ENCODE results near the gene NDUFS8. TPM values are rescaled to one million over a fixed set of nuclear protein-coding genes. Genes with fewer than 3 reads are reported as not detected.

Gene NDUFS8
- total RNA-seq, 2 experiments from 2014 or later = 112 to 128 TPM

GRCh38 chr11:68057807-68058206 is 27.3 kb downstream of the NDUFS8 start:
- CTCF ChIA-PET = no interaction called here
- no peak overlapping the region for H3K27ac Mint-ChIP-seq
- POLR2A ChIA-PET = no interaction called here
- no peak overlapping the region for H3K4me3 Mint-ChIP-seq
- H3K9me3 Mint-ChIP-seq = no peaks in the 10 kb centered on the region
- no peaks in the 10 kb centered on the region for H3K27me3 Mint-ChIP-seq
- no peak for DNase-seq
- H3K4me1 Mint-ChIP-seq = no peaks in the 10 kb centered on the region
- peaks cover 4% of the 10 kb centered on the region for H3K36me3 Mint-ChIP-seq (ENCODE audit: low read depth)

GRCh38 chr11:68061508-68061907 is 31.0 kb downstream of the NDUFS8 start:
- Mint-ChIP-seq H3K4me3 (no peak overlapping the region), H3K27me3 (no peaks in the 10 kb centered on the region), H3K36me3 (ENCODE audit: low read depth) (peaks cover 2% of the 10 kb centered on the region), H3K4me1 (no peaks in the 10 kb centered on the region), H3K9me3 (no peaks in the 10 kb centered on the region), H3K27ac (no peak overlapping the region)
- ChIA-PET CTCF (no interaction called here), POLR2A (no interaction called here)
- DNase-seq = no peak

- Mint-ChIP-seq H3K9me3 (no peaks in the 10 kb centered on the region), H3K4me1 (no peaks in the 10 kb centered on the region), H3K36me3 (ENCODE audit: low read depth) (peaks cover 2% of the 10 kb centered on the region), H3K27ac (no peak overlapping the region), H3K4me3 (no peak overlapping the region), H3K27me3 (no peaks in the 10 kb centered on the region)
- CTCF ChIA-PET = interaction anchor here (0.6 kb wide), 2 partner anchors 23 to 42 kb away, joined by 3 read pairs; no protein-coding TSS in a partner anchor
- DNase-seq = no peak
- POLR2A ChIA-PET = interaction anchor here (2.1 kb wide), 1 partner anchor 10 kb away, joined by 6 read pairs; no protein-coding TSS in a partner anchor
Measured at GRCh38 chr11:68064926-68065325, 34.4 kb downstream of the NDUFS8 start.

GRCh38 chr11:68065841-68066240 is 35.4 kb downstream of the NDUFS8 start:
- Mint-ChIP-seq H3K27ac (no peak overlapping the region), H3K36me3 (ENCODE audit: low read depth) (no peaks in the 10 kb centered on the region), H3K9me3 (no peaks in the 10 kb centered on the region), H3K4me1 (no peaks in the 10 kb centered on the region), H3K27me3 (no peaks in the 10 kb centered on the region), H3K4me3 (no peak overlapping the region)
- no peak for DNase-seq
- ChIA-PET CTCF (no interaction called here), POLR2A (interaction anchor here (2.1 kb wide), 1 partner anchor 11 kb away, joined by 6 read pairs; no protein-coding TSS in a partner anchor)

GRCh38 chr11:68066742-68067141 is 36.3 kb downstream of the NDUFS8 start:
- ChIA-PET POLR2A (no interaction called here), CTCF (interaction anchor here (0.6 kb wide), 1 partner anchor 338 kb away, joined by 6 read pairs; no protein-coding TSS in a partner anchor)
- Mint-ChIP-seq H3K4me3 (no peak overlapping the region), H3K9me3 (no peaks in the 10 kb centered on the region), H3K4me1 (no peaks in the 10 kb centered on the region), H3K27ac (no peak overlapping the region), H3K36me3 (ENCODE audit: low read depth) (no peaks in the 10 kb centered on the region), H3K27me3 (no peaks in the 10 kb centered on the region)
- DNase-seq = no peak

GRCh38 chr11:68067991-68068390 is 37.5 kb downstream of the NDUFS8 start:
- no peak overlapping the region for H3K4me3 Mint-ChIP-seq
- H3K27ac Mint-ChIP-seq = no peak overlapping the region
- CTCF ChIA-PET = interaction anchor here (0.7 kb wide), 1 partner anchor 19 kb away, joined by 3 read pairs; no protein-coding TSS in a partner anchor
- no peaks in the 10 kb centered on the region for H3K4me1 Mint-ChIP-seq
- no peaks in the 10 kb centered on the region for H3K36me3 Mint-ChIP-seq (ENCODE audit: low read depth)
- no peak for DNase-seq
- H3K27me3 Mint-ChIP-seq = no peaks in the 10 kb centered on the region
- no peaks in the 10 kb centered on the region for H3K9me3 Mint-ChIP-seq
- POLR2A ChIA-PET = no interaction called here

GRCh38 chr11:68071281-68072048 is 41.0 kb downstream of the NDUFS8 start:
- Mint-ChIP-seq H3K4me1 (no peaks in the 10 kb centered on the region), H3K27me3 (no peaks in the 10 kb centered on the region), H3K4me3 (no peak overlapping the region), H3K9me3 (no peaks in the 10 kb centered on the region), H3K27ac (no peak overlapping the region), H3K36me3 (ENCODE audit: low read depth) (no peaks in the 10 kb centered on the region)
- ChIA-PET POLR2A (interaction anchor here (0.7 kb wide), 1 partner anchor 16 kb away, joined by 3 read pairs; no protein-coding TSS in a partner anchor), CTCF (interaction anchor here (0.7 to 0.8 kb wide), 2 partner anchors 12 kb away, joined by 3 to 6 read pairs; no protein-coding TSS in a partner anchor)
- DNase-seq = no peak

GRCh38 chr11:68074584-68075352 is 44.3 kb downstream of the NDUFS8 start:
- H3K9me3 Mint-ChIP-seq = no peaks in the 10 kb centered on the region
- DNase-seq = no peak
- H3K27ac Mint-ChIP-seq = no peak overlapping the region
- CTCF ChIA-PET = no interaction called here
- H3K4me1 Mint-ChIP-seq = no peaks in the 10 kb centered on the region
- POLR2A ChIA-PET = no interaction called here
- no peaks in the 10 kb centered on the region for H3K27me3 Mint-ChIP-seq
- H3K4me3 Mint-ChIP-seq = no peak overlapping the region
- H3K36me3 Mint-ChIP-seq (ENCODE audit: low read depth) = no peaks in the 10 kb centered on the region

- no peaks in the 10 kb centered on the region for H3K4me1 Mint-ChIP-seq
- H3K27me3 Mint-ChIP-seq = no peaks in the 10 kb centered on the region
- POLR2A ChIA-PET = no interaction called here
- H3K36me3 Mint-ChIP-seq (ENCODE audit: low read depth) = no peaks in the 10 kb centered on the region
- DNase-seq = no peak
- H3K9me3 Mint-ChIP-seq = no peaks in the 10 kb centered on the region
- CTCF ChIA-PET = no interaction called here
- H3K27ac Mint-ChIP-seq = no peak overlapping the region
- H3K4me3 Mint-ChIP-seq = no peak overlapping the region
Measured at GRCh38 chr11:68076371-68077042, 46.0 kb downstream of the NDUFS8 start.

- Mint-ChIP-seq H3K36me3 (ENCODE audit: low read depth) (no peaks in the 10 kb centered on the region), H3K27me3 (no peaks in the 10 kb centered on the region), H3K9me3 (no peaks in the 10 kb centered on the region), H3K27ac (no peak overlapping the region), H3K4me1 (no peaks in the 10 kb centered on the region), H3K4me3 (no peak overlapping the region)
- POLR2A ChIA-PET = interaction anchor here (0.7 kb wide), 1 partner anchor 126 kb away, joined by 3 read pairs; no protein-coding TSS in a partner anchor
- CTCF ChIA-PET = interaction anchor here (1.0 to 1.1 kb wide), 2 partner anchors 20 to 180 kb away, joined by 3 to 7 read pairs; no protein-coding TSS in a partner anchor
- no peak for DNase-seq
Measured at GRCh38 chr11:68077617-68078582, 47.4 kb downstream of the NDUFS8 start.

- Mint-ChIP-seq H3K27me3 (no peaks in the 10 kb centered on the region), H3K36me3 (ENCODE audit: low read depth) (no peaks in the 10 kb centered on the region), H3K9me3 (no peaks in the 10 kb centered on the region), H3K4me3 (no peak overlapping the region), H3K27ac (no peak overlapping the region), H3K4me1 (no peaks in the 10 kb centered on the region)
- ChIA-PET POLR2A (no interaction called here), CTCF (no interaction called here)
- no peak for DNase-seq
Measured at GRCh38 chr11:68080860-68081259, 50.4 kb downstream of the NDUFS8 start.

GRCh38 chr11:68081691-68082090 is 51.2 kb downstream of the NDUFS8 start:
- DNase-seq = no peak
- H3K4me1 Mint-ChIP-seq = no peaks in the 10 kb centered on the region
- no peak overlapping the region for H3K27ac Mint-ChIP-seq
- H3K4me3 Mint-ChIP-seq = no peak overlapping the region
- POLR2A ChIA-PET = no interaction called here
- H3K9me3 Mint-ChIP-seq = no peaks in the 10 kb centered on the region
- CTCF ChIA-PET = no interaction called here
- H3K36me3 Mint-ChIP-seq (ENCODE audit: low read depth) = no peaks in the 10 kb centered on the region
- H3K27me3 Mint-ChIP-seq = no peaks in the 10 kb centered on the region

Data from activated CD4-positive, alpha-beta memory T cell treated with anti-CD3 and anti-CD28 coated beads, Interleukin-2, amount 10 ng/mL, durations not matched to agents 7 days and 5 days (primary cell).